Measurements from ENCODE around the gene SATB2. TPM values are rescaled to one million over a fixed set of nuclear protein-coding genes. Genes with fewer than 3 reads are reported as not detected.

Gene SATB2
- total RNA-seq, 1 donor from 2014 or later, result 10.1 TPM

DNA sequence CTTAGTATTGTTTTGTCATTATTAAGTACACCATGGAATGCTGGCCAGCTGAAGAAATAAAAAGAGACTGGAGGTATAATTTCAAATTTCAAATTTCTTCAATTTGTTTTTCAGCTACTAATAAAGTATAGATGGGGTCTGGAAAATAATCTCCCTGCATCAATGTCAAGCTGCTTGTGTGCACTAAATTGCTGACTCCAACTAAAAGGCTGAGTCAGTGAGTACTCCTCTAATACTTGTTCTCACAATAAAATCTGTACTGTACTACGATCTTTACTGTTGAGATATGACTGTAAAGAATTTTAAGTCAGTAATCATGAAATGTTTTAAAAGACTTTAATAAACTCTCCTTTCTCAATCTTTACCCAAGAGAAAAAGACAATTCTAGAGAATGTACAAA, 131.9 kb downstream of the SATB2 start:
- no peak for DNase-seq (ENCODE audit: low read depth, low spot score)
- TF ChIP-seq, protein P1, sequence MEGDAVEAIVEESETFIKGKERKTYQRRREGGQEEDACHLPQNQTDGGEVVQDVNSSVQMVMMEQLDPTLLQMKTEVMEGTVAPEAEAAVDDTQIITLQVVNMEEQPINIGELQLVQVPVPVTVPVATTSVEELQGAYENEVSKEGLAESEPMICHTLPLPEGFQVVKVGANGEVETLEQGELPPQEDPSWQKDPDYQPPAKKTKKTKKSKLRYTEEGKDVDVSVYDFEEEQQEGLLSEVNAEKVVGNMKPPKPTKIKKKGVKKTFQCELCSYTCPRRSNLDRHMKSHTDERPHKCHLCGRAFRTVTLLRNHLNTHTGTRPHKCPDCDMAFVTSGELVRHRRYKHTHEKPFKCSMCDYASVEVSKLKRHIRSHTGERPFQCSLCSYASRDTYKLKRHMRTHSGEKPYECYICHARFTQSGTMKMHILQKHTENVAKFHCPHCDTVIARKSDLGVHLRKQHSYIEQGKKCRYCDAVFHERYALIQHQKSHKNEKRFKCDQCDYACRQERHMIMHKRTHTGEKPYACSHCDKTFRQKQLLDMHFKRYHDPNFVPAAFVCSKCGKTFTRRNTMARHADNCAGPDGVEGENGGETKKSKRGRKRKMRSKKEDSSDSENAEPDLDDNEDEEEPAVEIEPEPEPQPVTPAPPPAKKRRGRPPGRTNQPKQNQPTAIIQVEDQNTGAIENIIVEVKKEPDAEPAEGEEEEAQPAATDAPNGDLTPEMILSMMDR (conservative IDR thresholded peaks at IDR 0.05), result no peak
- H3K36me3 Mint-ChIP-seq (ENCODE audit: low read depth), result peaks cover 6% of the 10 kb centered on the region
- no peaks in the 10 kb centered on the region for H3K27me3 Mint-ChIP-seq (ENCODE audit: low read depth)
- H3K4me1 Mint-ChIP-seq, result no peaks in the 10 kb centered on the region
- H3K4me3 Mint-ChIP-seq, result no peak overlapping the region
- H3K9me3 Mint-ChIP-seq, result no peaks in the 10 kb centered on the region
- H3K27ac Mint-ChIP-seq (ENCODE audit: unreplicated experiment), result no peak overlapping the region

DNA sequence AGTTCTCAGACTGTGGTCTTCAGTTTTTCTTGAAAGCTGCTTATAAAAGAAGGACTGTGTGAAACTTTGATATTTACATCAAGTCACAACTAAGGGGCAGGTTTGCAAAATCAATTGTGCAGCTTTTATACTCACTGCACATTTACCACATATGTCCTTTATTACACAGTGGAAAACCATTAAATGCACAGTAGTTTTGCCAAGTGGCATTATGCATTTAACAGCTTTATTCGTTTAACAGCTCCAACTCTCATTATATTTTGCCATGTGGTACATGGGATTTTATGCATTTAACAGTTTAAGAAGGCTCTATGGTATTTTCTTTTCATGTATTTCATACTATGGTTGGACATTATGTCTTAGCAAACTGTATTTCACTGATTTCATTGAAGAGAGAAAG, 135.6 kb downstream of the SATB2 start:
- TF ChIP-seq, protein P1 (conservative IDR thresholded peaks at IDR 0.05), result no peak
- Mint-ChIP-seq H3K4me1 (no peaks in the 10 kb centered on the region), H3K4me3 (no peak overlapping the region), H3K27me3 (ENCODE audit: low read depth) (no peaks in the 10 kb centered on the region), H3K36me3 (ENCODE audit: low read depth) (no peaks in the 10 kb centered on the region), H3K9me3 (no peaks in the 10 kb centered on the region), H3K27ac (ENCODE audit: unreplicated experiment) (no peak overlapping the region)
- DNase-seq (ENCODE audit: low read depth, low spot score), result no peak

DNA sequence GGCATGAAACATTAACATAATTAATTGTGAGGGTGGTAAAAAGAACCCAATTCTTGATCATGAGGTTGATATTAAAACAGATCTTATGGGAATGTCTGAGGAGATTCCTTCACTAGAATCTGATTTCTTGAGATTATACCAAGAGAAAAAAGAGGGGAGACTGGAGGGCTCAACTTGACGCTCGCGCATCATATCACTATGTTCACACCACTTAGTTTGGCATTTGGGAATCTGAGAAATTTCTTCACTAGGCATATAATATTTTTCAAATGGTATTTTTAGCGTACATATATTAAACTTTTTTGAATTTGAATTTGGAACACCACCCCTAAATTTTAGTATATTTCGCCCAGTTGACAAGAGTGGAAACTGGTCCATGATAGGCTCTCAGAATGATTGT, 140.1 kb downstream of the SATB2 start:
- TF ChIP-seq, protein P1 (conservative IDR thresholded peaks at IDR 0.05), result no peak
- H3K36me3 Mint-ChIP-seq (ENCODE audit: low read depth), result no peaks in the 10 kb centered on the region
- no peaks in the 10 kb centered on the region for H3K27me3 Mint-ChIP-seq (ENCODE audit: low read depth)
- no peak overlapping the region for H3K4me3 Mint-ChIP-seq
- DNase-seq (ENCODE audit: low read depth, low spot score), result no peak
- H3K4me1 Mint-ChIP-seq, result no peaks in the 10 kb centered on the region
- no peak overlapping the region for H3K27ac Mint-ChIP-seq (ENCODE audit: unreplicated experiment)
- no peaks in the 10 kb centered on the region for H3K9me3 Mint-ChIP-seq

DNA sequence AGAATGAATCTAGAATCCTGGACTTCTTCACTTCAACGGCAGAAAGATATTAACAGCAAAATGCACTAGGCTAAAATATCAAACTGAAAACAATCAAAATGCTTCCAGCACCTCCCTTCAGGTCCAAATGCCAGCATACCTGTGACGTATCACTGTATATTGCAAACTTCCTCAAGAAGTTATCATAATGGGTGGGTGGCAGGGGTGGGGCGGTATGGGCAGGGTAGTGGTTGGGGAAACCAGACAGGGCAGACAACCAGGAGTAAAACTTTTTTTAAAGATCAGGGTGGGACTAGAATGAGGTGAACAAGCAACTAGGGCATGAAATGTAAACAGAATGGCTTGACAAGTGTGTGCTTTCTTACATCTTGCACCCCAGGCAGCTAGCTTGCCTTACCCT, 140.9 kb downstream of the SATB2 start:
- peaks cover under 1% of the 10 kb centered on the region for H3K4me1 Mint-ChIP-seq

DNA sequence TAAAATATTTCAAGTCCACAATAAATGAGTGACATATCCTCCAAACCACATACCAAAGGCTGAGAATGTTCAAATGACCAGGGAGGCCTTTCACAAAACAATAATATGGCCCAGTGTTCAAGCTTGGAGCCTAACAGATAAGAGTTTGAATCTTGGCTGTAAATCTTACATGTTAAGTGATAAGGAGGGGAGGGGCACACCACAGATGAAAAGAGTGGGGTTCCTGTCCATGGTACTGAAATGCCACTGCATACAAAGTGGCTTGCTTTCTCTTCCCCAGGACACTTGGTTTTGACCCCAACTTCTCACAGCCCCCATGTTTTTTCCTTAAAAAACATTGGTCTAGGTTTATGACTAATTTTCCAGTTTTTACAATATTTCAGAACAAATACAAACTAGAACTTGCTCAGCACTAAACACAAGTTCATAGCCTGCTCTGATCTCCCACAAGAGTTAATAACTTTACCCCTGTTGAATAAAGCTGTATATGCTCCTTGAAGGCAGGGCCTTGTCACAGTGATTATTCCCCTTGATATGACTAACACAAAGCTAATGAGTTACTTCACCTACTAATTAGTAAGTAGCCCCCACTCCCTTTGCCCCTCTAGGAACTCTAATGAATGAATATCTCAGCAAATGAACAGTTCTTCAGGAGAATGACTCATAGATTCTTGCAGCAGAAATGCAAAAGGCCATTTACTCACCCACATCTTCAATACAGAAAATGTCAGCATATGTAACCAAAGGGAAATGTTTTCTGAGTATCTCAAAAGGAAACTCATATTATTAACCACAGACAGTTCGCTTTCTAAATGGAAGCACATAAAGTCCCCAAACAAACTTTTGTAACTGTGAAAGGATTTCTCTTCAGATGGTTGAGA, 142.2 kb downstream of the SATB2 start:
- peak; percentile 19 for DNase-seq (ENCODE audit: low read depth, low spot score)
- Mint-ChIP-seq H3K27ac (ENCODE audit: unreplicated experiment) (no peak overlapping the region), H3K27me3 (ENCODE audit: low read depth) (no peaks in the 10 kb centered on the region), H3K4me1 (peaks cover 10% of the 10 kb centered on the region), H3K36me3 (ENCODE audit: low read depth) (no peaks in the 10 kb centered on the region), H3K9me3 (no peaks in the 10 kb centered on the region), H3K4me3 (no peak overlapping the region)
- TF ChIP-seq, protein P1 (conservative IDR thresholded peaks at IDR 0.05), result no peak

More for the DNA sequence above, 140.9 kb downstream of the SATB2 start:
- H3K36me3 Mint-ChIP-seq (ENCODE audit: low read depth), result no peaks in the 10 kb centered on the region
- DNase-seq (ENCODE audit: low read depth, low spot score), result no peak
- H3K4me3 Mint-ChIP-seq, result no peak overlapping the region
- TF ChIP-seq, protein P1 (conservative IDR thresholded peaks at IDR 0.05), result no peak
- no peak overlapping the region for H3K27ac Mint-ChIP-seq (ENCODE audit: unreplicated experiment)
- H3K9me3 Mint-ChIP-seq, result no peaks in the 10 kb centered on the region
- no peaks in the 10 kb centered on the region for H3K27me3 Mint-ChIP-seq (ENCODE audit: low read depth)
